A549 (cell line): ENCODE data around the gene UBE3C.

Experiments
- BHLHE40 ChIP-seq: IDR thresholded peaks from 2 replicates; pipeline ENCODE4 v1.6.1; 2012; ENCODE audit warnings: low read depth, low read length, inconsistent platforms
- POLR2A ChIP-seq: IDR thresholded peaks from 2 replicates; pipeline ENCODE4 v1.6.1; 2012; ENCODE audit warnings: mild to moderate bottlenecking, low read length
- RAD21 ChIP-seq, 2 experiments: fragments of >200 bp in 1 of 2; sonication (Bioruptor Twin) in 1 of 2; formaldehyde crosslinking in 1 of 2; IDR thresholded peaks in 1 of 2; conservative IDR thresholded peaks in 1 of 2; 2 replicates in 1 of 2; 3 replicates in 1 of 2; pipeline ENCODE4 v1.6.1; 2012 to 2018; ENCODE audit warnings: inconsistent platforms in 1 of 2
- RFX5 ChIP-seq: fragments of 450-650 bp; IDR thresholded peaks from 2 replicates; pipeline ENCODE4 v1.7.1; 2014; ENCODE audit warnings: antibody characterized with exemption, mild to moderate bottlenecking, moderate library complexity
- TP53 ChIP-seq: fragments of 250-450 bp; sonication (Bioruptor Pico); IDR thresholded peaks from 2 replicates; pipeline ENCODE4 v1.5.0; 2021; ENCODE audit warnings: mild to moderate bottlenecking, moderate library complexity
- TF ChIP-seq, protein P1 (sequence below): fragments of >200 bp; sonication (Bioruptor Twin); formaldehyde crosslinking; IDR thresholded peaks from 3 replicates; pipeline ENCODE4 v1.5.1; 2016
- TF ChIP-seq, protein P2 (sequence below): fragments of 200-600 bp; sonication (generic); IDR thresholded peaks from 2 replicates; pipeline ENCODE4 v1.6.1; 2016; ENCODE audit warnings: antibody characterized with exemption, mild to moderate bottlenecking, moderate library complexity

DNA sequence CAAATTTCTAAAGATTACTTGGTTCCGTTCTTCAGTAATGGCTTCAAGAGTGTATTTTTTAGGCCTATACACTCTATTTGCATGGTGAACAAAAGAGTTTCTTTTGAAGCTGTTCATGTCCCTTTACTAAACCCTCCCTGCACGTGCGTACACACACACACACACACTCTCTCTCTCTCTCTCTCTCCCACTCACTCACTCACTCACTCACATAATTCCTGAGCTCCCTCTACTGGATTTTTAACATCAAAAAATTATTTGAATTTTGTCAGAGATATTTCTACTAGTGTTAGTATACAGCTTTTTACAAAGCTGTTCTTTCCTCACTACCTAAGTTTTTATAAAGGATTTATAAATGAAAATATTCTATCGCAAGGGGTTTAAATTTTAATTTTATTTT, 85.9 kb downstream of the UBE3C start:
- TF ChIP-seq, protein P1, sequence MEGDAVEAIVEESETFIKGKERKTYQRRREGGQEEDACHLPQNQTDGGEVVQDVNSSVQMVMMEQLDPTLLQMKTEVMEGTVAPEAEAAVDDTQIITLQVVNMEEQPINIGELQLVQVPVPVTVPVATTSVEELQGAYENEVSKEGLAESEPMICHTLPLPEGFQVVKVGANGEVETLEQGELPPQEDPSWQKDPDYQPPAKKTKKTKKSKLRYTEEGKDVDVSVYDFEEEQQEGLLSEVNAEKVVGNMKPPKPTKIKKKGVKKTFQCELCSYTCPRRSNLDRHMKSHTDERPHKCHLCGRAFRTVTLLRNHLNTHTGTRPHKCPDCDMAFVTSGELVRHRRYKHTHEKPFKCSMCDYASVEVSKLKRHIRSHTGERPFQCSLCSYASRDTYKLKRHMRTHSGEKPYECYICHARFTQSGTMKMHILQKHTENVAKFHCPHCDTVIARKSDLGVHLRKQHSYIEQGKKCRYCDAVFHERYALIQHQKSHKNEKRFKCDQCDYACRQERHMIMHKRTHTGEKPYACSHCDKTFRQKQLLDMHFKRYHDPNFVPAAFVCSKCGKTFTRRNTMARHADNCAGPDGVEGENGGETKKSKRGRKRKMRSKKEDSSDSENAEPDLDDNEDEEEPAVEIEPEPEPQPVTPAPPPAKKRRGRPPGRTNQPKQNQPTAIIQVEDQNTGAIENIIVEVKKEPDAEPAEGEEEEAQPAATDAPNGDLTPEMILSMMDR: peak; percentile 50
- TF ChIP-seq TP53 (CRISPR knock-in tag) (no peak), POLR2A (no peak), RAD21 (conservative IDR thresholded peaks at IDR 0.05 in 1 of 2, IDR thresholded peaks at IDR 0.05 in 1 of 2) (peak; percentile 54 to 57; a peak in 4 of 5 replicates), BHLHE40 (peak; percentile 97), RFX5 (no peak)
- TF ChIP-seq, protein P2, sequence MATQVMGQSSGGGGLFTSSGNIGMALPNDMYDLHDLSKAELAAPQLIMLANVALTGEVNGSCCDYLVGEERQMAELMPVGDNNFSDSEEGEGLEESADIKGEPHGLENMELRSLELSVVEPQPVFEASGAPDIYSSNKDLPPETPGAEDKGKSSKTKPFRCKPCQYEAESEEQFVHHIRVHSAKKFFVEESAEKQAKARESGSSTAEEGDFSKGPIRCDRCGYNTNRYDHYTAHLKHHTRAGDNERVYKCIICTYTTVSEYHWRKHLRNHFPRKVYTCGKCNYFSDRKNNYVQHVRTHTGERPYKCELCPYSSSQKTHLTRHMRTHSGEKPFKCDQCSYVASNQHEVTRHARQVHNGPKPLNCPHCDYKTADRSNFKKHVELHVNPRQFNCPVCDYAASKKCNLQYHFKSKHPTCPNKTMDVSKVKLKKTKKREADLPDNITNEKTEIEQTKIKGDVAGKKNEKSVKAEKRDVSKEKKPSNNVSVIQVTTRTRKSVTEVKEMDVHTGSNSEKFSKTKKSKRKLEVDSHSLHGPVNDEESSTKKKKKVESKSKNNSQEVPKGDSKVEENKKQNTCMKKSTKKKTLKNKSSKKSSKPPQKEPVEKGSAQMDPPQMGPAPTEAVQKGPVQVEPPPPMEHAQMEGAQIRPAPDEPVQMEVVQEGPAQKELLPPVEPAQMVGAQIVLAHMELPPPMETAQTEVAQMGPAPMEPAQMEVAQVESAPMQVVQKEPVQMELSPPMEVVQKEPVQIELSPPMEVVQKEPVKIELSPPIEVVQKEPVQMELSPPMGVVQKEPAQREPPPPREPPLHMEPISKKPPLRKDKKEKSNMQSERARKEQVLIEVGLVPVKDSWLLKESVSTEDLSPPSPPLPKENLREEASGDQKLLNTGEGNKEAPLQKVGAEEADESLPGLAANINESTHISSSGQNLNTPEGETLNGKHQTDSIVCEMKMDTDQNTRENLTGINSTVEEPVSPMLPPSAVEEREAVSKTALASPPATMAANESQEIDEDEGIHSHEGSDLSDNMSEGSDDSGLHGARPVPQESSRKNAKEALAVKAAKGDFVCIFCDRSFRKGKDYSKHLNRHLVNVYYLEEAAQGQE: no peak
